SIG-M5 treated with dmso at 0.1 percent for 504 hours (cell line): ENCODE results near the gene CHD6.

Source experiments
- DNase-seq: peaks from one replicate; lab custom pipeline; 2025; ENCODE audit not compliant: unreplicated experiment; lab: John Stamatoyannopoulos, UW

Gene CHD6, protein sequence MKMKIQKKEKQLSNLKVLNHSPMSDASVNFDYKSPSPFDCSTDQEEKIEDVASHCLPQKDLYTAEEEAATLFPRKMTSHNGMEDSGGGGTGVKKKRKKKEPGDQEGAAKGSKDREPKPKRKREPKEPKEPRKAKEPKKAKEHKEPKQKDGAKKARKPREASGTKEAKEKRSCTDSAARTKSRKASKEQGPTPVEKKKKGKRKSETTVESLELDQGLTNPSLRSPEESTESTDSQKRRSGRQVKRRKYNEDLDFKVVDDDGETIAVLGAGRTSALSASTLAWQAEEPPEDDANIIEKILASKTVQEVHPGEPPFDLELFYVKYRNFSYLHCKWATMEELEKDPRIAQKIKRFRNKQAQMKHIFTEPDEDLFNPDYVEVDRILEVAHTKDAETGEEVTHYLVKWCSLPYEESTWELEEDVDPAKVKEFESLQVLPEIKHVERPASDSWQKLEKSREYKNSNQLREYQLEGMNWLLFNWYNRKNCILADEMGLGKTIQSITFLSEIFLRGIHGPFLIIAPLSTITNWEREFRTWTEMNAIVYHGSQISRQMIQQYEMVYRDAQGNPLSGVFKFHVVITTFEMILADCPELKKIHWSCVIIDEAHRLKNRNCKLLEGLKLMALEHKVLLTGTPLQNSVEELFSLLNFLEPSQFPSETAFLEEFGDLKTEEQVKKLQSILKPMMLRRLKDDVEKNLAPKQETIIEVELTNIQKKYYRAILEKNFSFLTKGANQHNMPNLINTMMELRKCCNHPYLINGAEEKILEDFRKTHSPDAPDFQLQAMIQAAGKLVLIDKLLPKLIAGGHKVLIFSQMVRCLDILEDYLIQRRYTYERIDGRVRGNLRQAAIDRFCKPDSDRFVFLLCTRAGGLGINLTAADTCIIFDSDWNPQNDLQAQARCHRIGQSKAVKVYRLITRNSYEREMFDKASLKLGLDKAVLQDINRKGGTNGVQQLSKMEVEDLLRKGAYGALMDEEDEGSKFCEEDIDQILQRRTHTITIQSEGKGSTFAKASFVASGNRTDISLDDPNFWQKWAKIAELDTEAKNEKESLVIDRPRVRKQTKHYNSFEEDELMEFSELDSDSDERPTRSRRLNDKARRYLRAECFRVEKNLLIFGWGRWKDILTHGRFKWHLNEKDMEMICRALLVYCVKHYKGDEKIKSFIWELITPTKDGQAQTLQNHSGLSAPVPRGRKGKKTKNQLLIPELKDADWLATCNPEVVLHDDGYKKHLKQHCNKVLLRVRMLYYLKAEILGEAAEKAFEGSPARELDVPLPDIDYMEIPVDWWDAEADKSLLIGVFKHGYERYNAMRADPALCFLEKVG (N-terminal part only)

DNA sequence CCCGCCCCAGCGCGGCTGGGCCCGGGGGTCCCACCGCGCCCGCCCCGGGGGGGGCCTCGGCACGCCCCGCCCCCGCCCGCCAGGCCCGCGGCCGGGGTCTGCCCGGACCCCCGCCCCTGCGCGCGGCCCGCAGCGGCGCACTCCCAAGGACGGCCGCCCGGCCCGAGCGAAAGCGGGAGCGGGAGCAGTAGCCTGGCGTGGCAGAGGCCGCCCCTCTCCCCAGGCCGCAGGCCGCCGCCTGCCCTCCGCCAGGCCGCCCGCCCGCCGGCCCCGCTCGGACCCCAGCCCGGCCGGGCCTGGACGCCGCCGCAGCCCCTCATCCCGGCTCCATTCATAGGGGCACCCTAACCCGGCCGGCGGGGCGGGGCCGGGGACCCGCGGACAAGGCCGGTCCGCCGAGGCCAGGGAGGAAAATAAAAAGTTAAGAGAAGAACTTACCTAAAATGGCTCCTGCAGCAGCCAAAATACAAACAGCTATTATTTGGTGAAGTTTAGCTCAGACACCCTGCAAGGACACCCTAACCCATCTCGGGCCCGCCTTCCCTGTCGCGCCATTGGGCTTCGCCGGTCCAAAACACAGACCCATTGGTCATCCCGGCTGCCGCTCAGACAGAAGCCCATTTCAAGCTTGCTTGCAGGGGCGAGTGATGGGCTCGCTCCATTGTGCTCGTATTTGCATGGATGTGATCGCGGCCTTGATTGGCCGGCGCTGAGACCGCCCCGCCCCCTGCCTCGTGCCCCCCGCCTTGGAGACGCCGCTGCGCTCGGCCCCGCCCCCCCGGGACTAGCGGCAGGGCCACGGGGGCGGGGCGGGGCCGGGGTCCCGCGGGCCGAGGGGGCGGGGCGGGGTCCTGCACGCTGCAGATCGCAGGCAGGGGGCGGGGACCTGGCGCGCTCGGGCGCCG, at the start of gene CHD6:
Gene CHD6, minus strand, starts transcription at position 476 of the 905 bp plus-strand sequence. CDS start 67,040 bp downstream, outside the sequence.
- peak; percentile 99 for DNase-seq

DNA sequence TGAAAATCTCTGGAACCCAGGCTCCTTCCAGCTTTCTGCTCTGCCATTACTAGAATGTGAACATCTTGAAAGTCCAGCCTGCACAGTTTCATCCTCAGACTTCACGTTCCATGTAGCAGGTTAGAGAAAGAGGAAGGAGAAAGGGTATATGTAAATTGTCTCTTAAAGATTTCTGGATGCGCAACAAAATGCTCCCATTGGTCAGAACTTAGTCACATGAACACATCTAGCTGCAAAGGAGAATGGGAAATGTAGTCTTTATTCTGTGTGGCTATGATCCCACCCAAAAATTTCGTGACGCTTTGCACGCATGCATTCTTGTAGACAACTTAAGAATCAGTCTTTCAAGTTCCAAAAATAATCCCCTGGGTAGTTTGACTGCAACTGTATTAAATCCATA, 46.4 kb upstream of the CHD6 start:
- DNase-seq, result peak; percentile 61

DNA sequence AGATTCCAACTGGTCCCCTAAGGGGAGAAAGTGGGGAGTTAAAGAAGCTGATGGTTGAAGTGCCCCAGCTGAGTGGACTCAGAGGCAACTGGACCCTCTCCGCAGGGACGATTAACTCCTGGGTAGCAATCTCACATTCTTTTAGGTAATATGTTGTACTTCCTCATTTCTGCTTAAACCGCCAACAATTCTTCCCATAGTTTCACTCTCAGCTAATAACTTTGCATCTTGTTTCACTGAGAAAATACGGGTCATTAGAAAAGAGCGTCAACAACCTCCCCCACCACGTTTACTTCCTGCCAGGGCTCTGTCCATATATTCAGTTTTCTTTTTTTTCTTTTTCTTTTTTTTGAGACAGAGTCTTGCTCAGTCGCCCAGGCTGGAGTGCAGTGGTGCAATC, 39.5 kb upstream of the CHD6 start:
- peak; percentile 24 for DNase-seq

DNA sequence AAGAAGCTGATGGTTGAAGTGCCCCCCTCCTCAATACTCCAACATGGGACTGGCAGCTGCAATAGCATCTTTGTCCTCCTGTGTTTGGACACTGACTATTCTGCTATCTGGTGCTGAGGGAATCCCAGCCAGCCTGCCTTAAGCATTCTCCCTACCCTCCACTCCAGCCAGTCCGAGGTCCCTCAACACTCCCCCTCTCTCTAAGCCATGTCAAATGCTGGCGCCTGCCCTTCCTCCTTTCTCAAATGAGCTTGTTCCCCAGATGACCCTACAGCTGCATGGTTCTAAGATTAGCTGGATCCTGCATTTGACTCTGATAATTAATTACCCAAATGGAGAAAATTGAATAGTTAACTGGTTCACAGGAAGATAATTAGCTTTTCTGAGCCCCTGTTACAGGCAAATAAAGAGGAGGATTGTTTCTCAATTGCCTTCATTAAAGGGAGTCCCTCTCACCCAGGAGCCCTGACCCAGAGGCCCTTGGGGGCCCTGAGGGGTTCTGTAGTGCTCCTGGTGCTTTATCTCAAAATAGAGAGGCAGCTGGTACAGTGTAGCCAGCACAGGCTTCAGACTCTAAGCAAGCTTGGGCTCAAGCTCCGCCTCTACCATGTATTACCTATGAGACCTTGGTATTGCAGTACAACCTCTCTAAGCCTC, 37.9 kb upstream of the CHD6 start:
- no peak for DNase-seq

DNA sequence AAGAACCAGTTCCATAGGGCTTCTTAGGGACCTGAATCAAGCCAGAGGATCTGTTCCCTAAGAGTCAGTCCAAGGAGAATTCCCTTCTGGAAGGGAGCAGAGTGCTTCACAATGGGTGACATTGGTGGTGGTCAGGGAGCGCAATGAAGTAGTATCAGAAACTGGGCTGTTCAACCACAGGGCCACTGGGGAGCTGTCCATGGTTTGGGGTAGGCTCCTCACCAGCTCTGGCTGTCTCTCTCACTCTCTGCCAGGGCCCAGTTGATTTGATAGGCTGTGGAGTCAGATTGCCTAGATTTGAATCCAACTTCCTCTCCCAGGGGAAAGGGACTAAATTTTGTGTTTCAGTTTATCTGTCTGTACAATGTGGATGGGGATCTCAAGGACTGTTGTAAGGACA, 36.7 kb upstream of the CHD6 start:
- DNase-seq, result peak; percentile 16

DNA sequence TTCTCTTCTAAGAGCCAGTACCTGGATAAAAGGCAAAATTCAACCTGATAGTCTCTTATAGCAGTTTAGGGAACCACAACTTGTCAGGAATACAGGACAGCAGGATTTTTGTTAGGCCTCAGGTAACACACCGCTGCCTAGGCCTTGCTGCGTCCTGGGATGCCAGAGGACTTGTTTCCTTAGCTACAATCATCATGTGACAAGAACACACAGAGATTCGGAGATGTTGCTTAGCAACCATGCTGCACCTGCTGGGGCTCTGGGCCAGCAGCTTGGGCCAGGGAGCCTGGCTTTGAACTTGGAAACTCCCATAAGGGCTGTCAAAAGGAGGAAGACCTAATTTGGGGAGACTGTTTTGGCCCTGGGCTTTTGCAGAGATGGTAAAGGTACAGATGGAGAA, 36.1 kb upstream of the CHD6 start:
- no peak for DNase-seq

DNA sequence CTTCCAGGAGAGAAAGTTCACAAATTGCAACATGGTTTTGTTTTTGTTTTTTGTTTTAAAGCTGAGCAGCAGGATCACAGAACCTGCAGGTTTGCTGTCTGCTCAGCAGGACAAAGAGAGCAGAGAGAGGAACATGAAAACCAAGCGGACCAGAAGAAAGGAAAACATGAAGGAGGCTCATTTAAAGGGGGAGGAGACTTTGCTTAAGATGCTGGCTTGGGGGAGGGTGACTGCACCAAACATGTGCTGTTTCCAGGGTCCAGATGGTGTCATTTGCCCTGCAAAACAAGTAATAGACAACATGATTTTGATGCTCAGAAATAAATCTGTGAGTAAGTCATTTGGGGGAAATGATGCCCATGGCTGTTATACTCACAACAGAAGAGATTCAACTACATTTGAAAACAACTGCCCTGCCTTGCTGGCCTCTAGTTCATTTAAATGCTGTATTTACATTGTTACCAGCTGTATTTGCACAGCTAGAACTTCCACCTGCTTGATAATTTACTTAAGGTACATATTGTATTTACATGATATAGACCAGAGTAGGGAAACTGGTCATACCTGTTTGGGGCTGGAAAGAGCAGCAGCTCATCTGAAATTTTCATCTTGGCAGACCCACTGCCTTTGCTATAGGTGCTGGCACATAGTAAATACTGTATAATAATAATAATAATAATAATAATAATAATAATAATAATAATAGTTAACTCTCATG, 32.2 kb upstream of the CHD6 start:
- DNase-seq, result peak; percentile 84

DNA sequence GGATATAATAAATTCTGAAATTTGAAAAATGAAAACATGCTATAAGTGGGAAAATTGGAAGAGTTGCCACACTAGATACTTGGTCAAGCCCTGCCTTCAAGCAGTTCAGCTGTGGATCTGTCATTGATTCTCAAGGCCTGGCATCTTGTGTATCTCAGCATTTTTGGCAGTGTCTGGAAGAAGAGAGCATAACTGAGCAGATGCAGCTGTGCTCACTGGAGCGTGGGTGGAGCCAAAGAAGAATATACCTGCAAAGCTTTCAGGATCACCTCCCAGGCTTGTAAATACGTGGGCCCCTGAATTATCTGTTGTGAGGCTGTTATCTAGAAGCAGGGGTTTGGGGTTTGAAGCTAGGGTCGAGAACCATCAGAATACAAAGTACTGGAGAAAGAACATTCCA, 31.3 kb upstream of the CHD6 start:
- no peak for DNase-seq

DNA sequence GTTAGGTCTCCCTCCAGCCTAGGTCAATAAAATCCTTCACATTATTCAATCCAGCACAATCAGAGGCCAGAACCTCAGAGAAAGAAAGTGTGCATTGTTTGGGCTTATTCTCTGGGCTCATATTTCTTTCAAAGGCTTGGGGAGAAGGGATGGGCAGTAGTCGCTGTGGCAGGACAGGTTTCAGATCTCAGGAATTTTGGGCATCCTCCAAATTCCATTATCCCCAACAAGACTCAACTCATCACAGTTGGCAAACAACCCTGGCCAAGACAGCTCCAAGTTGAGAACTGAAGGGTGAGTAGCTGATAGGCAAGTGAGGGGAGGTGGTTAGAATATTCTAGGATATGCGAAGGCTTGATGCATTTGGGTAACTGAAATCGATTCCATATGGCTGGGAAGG, 27.2 kb upstream of the CHD6 start:
- no peak for DNase-seq

DNA sequence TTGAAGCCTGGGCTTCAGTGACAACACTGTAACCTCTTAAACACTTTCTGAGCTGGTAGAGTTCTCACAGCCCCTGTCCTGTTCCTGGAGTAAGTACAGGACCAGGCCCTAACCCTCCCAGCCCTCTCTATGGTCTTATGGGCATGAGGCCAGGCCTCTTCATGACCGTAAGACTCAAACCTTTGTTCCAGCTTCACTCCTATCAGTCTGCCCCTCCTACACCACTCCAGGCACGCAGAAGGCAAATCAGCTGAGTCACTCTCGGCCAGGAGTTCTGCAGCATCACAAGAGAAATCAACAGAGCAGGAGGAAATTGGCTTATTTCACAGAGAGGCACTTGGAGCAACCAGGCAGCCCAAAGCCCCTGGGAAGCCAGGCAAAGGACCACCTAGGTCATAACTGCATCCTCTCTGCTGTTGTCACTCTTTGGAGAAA, 25.3 kb upstream of the CHD6 start:
- DNase-seq, result no peak

DNA sequence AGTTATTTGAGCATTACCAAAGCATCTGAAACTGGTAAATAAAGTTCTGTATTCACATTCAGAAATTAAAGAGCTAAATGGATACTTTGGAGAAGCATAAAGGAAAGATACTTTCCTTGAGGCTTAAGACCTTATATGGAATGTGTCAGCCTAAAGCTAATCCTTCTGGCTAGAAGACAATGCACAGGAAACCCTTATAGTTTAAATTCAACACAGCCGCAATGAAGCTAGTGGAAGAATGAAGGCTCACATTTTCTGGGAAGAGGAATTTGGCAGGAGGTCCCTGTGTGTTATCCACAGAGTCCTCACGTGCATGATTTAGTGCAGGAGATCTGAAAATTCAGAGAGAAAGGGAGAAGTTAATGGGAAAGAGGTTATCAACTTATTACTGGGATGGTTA, 21.5 kb upstream of the CHD6 start:
- no peak for DNase-seq

DNA sequence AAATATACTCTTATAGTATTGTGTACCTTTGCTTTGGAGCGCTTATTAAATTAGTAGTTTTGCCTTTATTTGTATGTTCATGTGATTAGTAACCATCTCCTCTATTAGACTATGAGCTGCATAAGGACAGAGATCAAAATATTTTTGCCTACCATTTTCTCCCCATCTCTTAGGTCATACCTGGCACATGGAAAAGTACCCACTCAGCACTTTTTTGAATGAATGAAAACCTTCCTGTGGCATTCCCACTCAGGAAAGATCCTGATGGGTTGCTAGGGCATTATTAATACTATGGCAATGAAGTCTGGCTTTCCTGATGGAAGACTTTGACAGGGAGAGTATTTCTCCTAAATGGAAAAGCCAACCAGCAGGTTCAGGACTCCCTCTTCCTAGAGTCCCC, 20.3 kb upstream of the CHD6 start:
- DNase-seq, result no peak

DNA sequence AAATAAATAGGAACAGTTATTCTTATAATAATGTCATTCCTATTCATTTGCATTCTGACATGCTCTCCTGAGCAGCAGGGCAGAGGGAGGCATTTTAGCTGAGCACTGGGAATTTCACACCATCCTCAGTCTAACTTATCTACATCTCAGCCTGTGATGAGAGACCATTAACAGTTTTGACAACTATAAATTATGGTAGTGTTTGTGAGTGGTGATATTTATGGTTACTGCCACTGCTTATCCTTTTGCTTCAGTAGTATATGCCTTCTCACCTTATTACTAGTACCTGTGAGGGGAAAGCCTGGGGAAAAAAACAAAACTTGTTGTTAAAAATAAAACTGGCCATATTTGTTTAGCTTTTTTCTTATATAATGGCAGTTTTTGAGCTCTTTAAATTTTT, 17.0 kb upstream of the CHD6 start:
- no peak for DNase-seq

DNA sequence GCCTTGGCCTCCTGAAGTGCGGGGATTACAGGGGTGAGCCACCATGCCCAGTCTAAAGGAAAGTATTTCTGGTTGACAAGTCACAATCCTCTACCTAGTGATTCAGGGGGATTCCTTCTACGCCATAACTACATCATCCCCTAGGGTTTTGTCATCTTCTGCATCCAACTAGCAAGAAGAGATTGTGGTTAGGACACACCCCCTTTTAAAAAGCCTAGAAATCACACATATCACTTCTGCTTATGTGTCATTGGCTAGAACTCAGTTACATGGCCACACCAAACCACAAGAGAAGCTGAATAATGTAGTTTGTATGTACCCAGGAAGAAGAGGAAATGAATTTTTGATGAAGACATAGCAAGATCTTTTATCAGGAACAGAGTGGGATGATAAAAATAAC, 14.7 kb upstream of the CHD6 start:
- DNase-seq, result peak; percentile 88

DNA sequence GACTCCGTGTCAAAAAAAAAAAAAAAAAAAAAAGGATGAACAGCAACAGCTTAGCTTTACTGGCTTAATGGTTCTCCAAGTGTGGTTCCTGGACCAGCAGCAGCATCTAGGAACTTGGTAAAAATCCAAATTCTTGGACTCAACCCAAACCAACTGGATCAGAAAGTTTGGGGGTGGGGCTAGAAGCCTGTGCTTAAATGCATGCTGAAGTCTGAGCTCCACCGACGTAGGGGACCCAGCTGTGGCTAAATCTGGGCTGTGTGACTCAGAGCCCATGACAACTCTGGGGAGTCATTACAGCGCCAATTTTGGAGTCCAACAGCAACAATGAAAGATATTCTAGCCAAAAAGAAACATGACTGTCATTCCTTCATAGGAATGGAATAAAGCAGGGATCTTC, 13.6 kb upstream of the CHD6 start:
- DNase-seq, result no peak

DNA sequence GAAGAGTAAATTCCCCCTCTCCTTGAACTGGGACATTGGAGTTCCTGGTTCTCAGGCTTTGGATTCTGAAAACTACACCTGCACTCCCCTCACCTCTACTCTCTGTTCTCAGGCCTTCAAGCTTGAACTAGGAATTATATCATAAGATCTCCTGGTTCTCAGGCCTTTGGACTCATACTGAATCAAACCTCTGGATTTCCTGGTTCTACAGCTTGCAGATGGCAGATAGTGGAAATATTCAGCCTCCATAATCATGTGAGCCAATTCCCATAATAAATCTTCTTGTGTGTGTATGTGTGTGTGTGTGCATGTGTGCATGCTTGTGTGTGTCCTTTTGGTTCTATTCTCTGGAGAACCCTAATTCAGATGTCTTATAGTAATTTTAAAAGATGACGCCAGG, 12.7 kb upstream of the CHD6 start:
- no peak for DNase-seq

DNA sequence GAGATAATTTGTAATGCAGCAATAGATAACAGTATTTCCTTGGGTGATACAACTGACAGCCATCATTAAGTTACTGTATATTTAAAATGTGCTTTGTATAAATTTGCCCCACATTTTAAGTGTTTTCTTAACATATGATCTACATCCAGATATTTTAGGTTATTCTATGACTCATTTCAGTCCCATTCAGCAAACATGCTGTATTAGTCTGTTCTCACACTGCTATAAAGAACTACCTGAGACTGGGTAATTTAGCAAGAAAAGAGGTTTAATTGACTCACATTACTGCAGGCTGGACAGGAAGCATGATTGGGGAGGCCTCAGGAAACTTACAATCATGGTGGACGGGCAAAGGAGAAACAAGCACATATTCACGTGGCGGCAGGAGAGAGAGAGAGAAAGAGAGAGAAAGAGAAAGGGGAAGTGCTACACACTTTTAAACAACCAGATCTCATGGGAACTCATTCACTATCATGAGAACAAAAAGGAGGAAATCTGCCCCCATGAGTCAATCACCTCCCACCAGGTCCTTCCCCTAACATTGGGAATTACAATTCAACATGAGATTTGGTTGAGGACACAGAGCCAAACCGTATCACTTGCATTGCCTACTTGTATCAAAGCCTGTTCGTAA, 9.6 kb upstream of the CHD6 start:
- no peak for DNase-seq

DNA sequence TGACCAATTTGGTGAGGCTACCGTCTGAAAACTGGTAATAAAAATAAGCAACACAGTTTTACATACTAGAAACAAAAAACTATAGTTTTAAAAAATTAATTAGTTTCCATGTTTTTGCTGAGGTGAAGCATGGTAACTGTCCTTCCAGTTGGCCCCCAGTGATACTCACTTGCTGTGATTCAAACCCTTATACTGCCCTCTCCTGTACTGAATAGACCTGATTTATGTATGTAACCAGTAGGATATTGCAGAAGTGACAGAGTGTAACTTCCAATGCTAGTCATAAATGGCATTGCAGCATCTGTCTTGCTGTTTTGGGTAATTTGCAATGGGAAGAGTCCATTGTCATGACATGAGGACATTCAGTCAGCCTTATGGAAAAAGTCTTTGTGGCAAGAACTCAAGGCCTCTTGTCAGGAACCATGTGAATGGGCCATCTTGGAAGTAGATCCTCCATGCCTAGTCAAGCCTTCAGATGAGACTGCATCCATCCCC, 8.9 kb upstream of the CHD6 start:
- no peak for DNase-seq
